H9 (cell line): Measurements from ENCODE around the gene CTAGE1. TPM values are rescaled to one million over a fixed set of nuclear protein-coding genes. Genes with fewer than 3 reads are reported as not detected.

Experiments used
- DNase-seq: peaks from one replicate; pipeline ENCODE4 v3.0.0-alpha.2; 2017
- H2AFZ ChIP-seq: one replicate; pipeline ENCODE4 v1.6.1; 2013; ENCODE audit warnings: mild to moderate bottlenecking, low read length, control low read depth, moderate library complexity
- H2AK5ac ChIP-seq: 2 replicates; pipeline ENCODE4 v1.6.1; 2013; ENCODE audit warnings: low read length, control low read depth, mixed read lengths; ENCODE audit not compliant: insufficient read length
- H2BK120ac ChIP-seq: one replicate; pipeline ENCODE4 v1.6.1; 2013; ENCODE audit warnings: low read depth, mild to moderate bottlenecking, low read length, control low read depth, inconsistent platforms; ENCODE audit not compliant: poor library complexity, severe bottlenecking
- H2BK12ac ChIP-seq: 2 replicates; pipeline ENCODE4 v1.6.1; 2013; ENCODE audit warnings: low read length, control low read depth, mixed read lengths, low read depth; ENCODE audit not compliant: insufficient read length
- H2BK15ac ChIP-seq: 2 replicates; pipeline ENCODE4 v1.6.1; 2013; ENCODE audit warnings: low read depth, low read length, control low read depth
- H2BK20ac ChIP-seq: one replicate; pipeline ENCODE4 v1.6.1; 2013; ENCODE audit warnings: low read depth, mild to moderate bottlenecking, low read length, control low read depth, inconsistent platforms; ENCODE audit not compliant: poor library complexity, severe bottlenecking
- H2BK5ac ChIP-seq: 2 replicates; pipeline ENCODE4 v1.6.1; 2013; ENCODE audit warnings: low read length, control low read depth, mixed read lengths; ENCODE audit not compliant: insufficient read length
- H3K14ac ChIP-seq: 2 replicates; pipeline ENCODE4 v1.6.1; 2013; ENCODE audit warnings: low read length, control low read depth; ENCODE audit not compliant: insufficient read depth
- H3K18ac ChIP-seq: 2 replicates; pipeline ENCODE4 v1.6.1; 2013; ENCODE audit warnings: low read depth, mild to moderate bottlenecking, mixed read lengths, low read length, control low read depth; ENCODE audit not compliant: insufficient read length
- H3K23ac ChIP-seq: 2 replicates; pipeline ENCODE4 v1.6.1; 2013; ENCODE audit warnings: low read length, control low read depth, mixed read lengths, low read depth; ENCODE audit not compliant: insufficient read length
- H3K23me2 ChIP-seq: 2 replicates; pipeline ENCODE4 v1.6.1; 2013; ENCODE audit warnings: low read depth, mild to moderate bottlenecking, mixed read lengths, low read length, control low read depth; ENCODE audit not compliant: insufficient read length, poor library complexity, severe bottlenecking
- H3K27ac ChIP-seq: 2 replicates; pipeline ENCODE4 v1.5.1; 2013; ENCODE audit warnings: low read length, control low read depth, mixed read lengths, low read depth; ENCODE audit not compliant: insufficient read length
- H3K27me3 ChIP-seq: 2 replicates; pipeline ENCODE4 v1.6.1; 2013; ENCODE audit warnings: low read length, control low read depth, inconsistent platforms; ENCODE audit not compliant: insufficient read depth
- H3K4ac ChIP-seq: 2 replicates; pipeline ENCODE4 v1.6.1; 2013; ENCODE audit warnings: low read depth, mild to moderate bottlenecking, control low read depth, inconsistent platforms, low read length, moderate library complexity
- H3K4me1 ChIP-seq: 2 replicates; pipeline ENCODE4 v1.6.1; 2013; ENCODE audit warnings: low read length, control low read depth, inconsistent platforms; ENCODE audit not compliant: insufficient read depth
- H3K4me2 ChIP-seq: 2 replicates; pipeline ENCODE4 v1.6.1; 2013; ENCODE audit warnings: low read length, control low read depth, mixed read lengths; ENCODE audit not compliant: insufficient read length, insufficient read depth
- H3K56ac ChIP-seq: 2 replicates; pipeline ENCODE4 v1.6.1; 2013; ENCODE audit warnings: low read depth, mild to moderate bottlenecking, mixed read lengths, low read length, control low read depth; ENCODE audit not compliant: insufficient read length
- H3K79me1 ChIP-seq: 2 replicates; pipeline ENCODE4 v1.6.1; 2013; ENCODE audit warnings: low read depth, mild to moderate bottlenecking, moderate library complexity, low read length, control low read depth, inconsistent platforms; ENCODE audit not compliant: insufficient read depth, poor library complexity, severe bottlenecking
- H3K79me2 ChIP-seq: 2 replicates; pipeline ENCODE4 v1.6.1; 2013; ENCODE audit warnings: low read length, control low read depth, inconsistent platforms; ENCODE audit not compliant: insufficient read depth
- H3K9ac ChIP-seq: 2 replicates; pipeline ENCODE4 v1.6.1; 2013; ENCODE audit warnings: low read length, control low read depth, mixed read lengths; ENCODE audit not compliant: insufficient read length; ENCODE audit errors: extremely low read depth
- H3K9me3 ChIP-seq: one replicate; pipeline ENCODE4 v1.6.1; 2013; ENCODE audit warnings: low read depth, low read length, inconsistent platforms; ENCODE audit not compliant: control insufficient read depth
- H3T11ph ChIP-seq: one replicate; pipeline ENCODE4 v1.6.1; 2013; ENCODE audit warnings: mild to moderate bottlenecking, low read length, control low read depth, inconsistent platforms
- H4K20me1 ChIP-seq: one replicate; pipeline ENCODE4 v1.6.1; 2013; ENCODE audit not compliant: control insufficient read depth, insufficient read length, insufficient read depth
- H4K5ac ChIP-seq: 2 replicates; pipeline ENCODE4 v1.6.1; 2013; ENCODE audit warnings: low read depth, mild to moderate bottlenecking, mixed read lengths, low read length, control low read depth; ENCODE audit not compliant: insufficient read length
- H4K8ac ChIP-seq: replicated peaks from 2 replicates; pipeline ENCODE4 v1.6.1; 2013; ENCODE audit warnings: low read length, control low read depth, mixed read lengths, low read depth; ENCODE audit not compliant: insufficient read length
- H4K91ac ChIP-seq: 2 replicates; pipeline ENCODE4 v1.6.1; 2013; ENCODE audit warnings: low read depth, mild to moderate bottlenecking, moderate library complexity, mixed read lengths, low read length, control low read depth; ENCODE audit not compliant: insufficient read length
- H3K27ac Mint-ChIP-seq, 3 experiments: 2 replicates in 2 of 3; 3 replicates in 1 of 3; pipeline ENCODE4 v1.8.0; 2020 to 2021; ENCODE audit warnings: mixed read lengths in 3 of 3, mild to moderate bottlenecking in 1 of 3, moderate library complexity in 1 of 3
- H3K27me3 Mint-ChIP-seq: 2 replicates; pipeline ENCODE4 v1.8.0; 2021; ENCODE audit warnings: low read depth, mild to moderate bottlenecking, moderate library complexity, mixed read lengths
- H3K36me3 Mint-ChIP-seq, 3 experiments: 2 replicates in 2 of 3; 3 replicates in 1 of 3; pipeline ENCODE4 v1.8.0; 2020 to 2021; ENCODE audit warnings: low read depth in 3 of 3, mixed read lengths in 3 of 3; ENCODE audit not compliant: insufficient read depth in 1 of 3
- H3K4me1 Mint-ChIP-seq, 2 experiments: 2 replicates each; pipeline ENCODE4 v1.8.0; 2020; ENCODE audit warnings: mixed read lengths in 2 of 2
- H3K4me3 Mint-ChIP-seq, 2 experiments: 2 replicates in 1 of 2; 3 replicates in 1 of 2; pipeline ENCODE4 v1.8.0; 2020 to 2021; ENCODE audit warnings: mild to moderate bottlenecking in 2 of 2, mixed read lengths in 2 of 2, moderate library complexity in 1 of 2
- H3K9me3 Mint-ChIP-seq, 2 experiments: 2 replicates in 1 of 2; 3 replicates in 1 of 2; pipeline ENCODE4 v1.8.0; 2020; ENCODE audit warnings: mild to moderate bottlenecking in 2 of 2, mixed read lengths in 2 of 2, moderate library complexity in 1 of 2
- CTCF ChIP-seq: fragments of 200-600 bp; sonication (generic); conservative IDR thresholded peaks from 3 replicates; pipeline ENCODE4 v1.8.0; 2021; ENCODE audit warnings: antibody characterized with exemption, mild to moderate bottlenecking
- WGBS: extraction: QIAGEN DNeasy Blood & Tissue Kit; methylation state at CpG from one replicate; pipeline ENCODE4 v1.1.7; 2013; ENCODE audit warnings: missing lambda C conversion rate, low lambda C conversion rate, mixed read lengths; ENCODE audit not compliant: insufficient read length; ENCODE audit errors: extremely low coverage; 5-methylcytosine and 5-hydroxymethylcytosine counted together
- total RNA-seq: library from RNA; stranded (reverse); gene quantifications from 2 replicates; pipeline ENCODE4 v1.2.1, GENCODE V29; 2021

The CTAGE1 gene
- total RNA-seq, 1 experiment from 2014 or later = not detected

GRCh38 chr18:22420652-22421051 is 2.9 kb upstream of the CTAGE1 start:
- Histone ChIP-seq H2BK5ac (no peak overlapping the region), H3K14ac (no peak overlapping the region), H3K27ac (no peak overlapping the region), H2BK120ac (no peak overlapping the region), H2BK15ac (no peak overlapping the region), H2BK20ac (no peak overlapping the region), H3K23ac (no peak overlapping the region), H3K9ac (no peak overlapping the region), H3K4me2 (no peak overlapping the region), H4K5ac (no peak overlapping the region), H2AK5ac (no peak overlapping the region), H3K9me3 (no peaks in the 10 kb centered on the region), H2BK12ac (no peak overlapping the region), H4K8ac (no peak overlapping the region), H4K91ac (no peak overlapping the region), H3K4ac (no peak overlapping the region), H3K4me1 (no peaks in the 10 kb centered on the region), H3K79me2 (no peaks in the 10 kb centered on the region), H3T11ph (no peak overlapping the region), H3K23me2 (no peaks in the 10 kb centered on the region), H2AFZ (no peak overlapping the region), H3K79me1 (no peaks in the 10 kb centered on the region), H3K18ac (no peak overlapping the region), H3K27me3 (no peaks in the 10 kb centered on the region), H4K20me1 (no peaks in the 10 kb centered on the region), H3K56ac (no peak overlapping the region)
- Mint-ChIP-seq H3K4me3 (no peak overlapping the region), H3K27ac (no peak overlapping the region), H3K4me1 (peaks cover 0 to 3% of the 10 kb centered on the region in 2 experiments; a peak in 1 of 4 replicates), H3K36me3 (peaks cover 0 to 9% (median 2%) of the 10 kb centered on the region in 3 experiments; a peak in 1 of 7 replicates), H3K9me3 (peaks cover 3 to 6% of the 10 kb centered on the region in 2 experiments; a peak in 3 of 5 replicates), H3K27me3 (peaks cover 24% of the 10 kb centered on the region)
- TF ChIP-seq CTCF = no peak
- no CpG with 5 or more reads among the region's 2 CpGs for WGBS
- DNase-seq = no peak
